Stimulated activated CD8-positive, alpha-beta memory T cell treated with anti-CD3 and anti-CD28 coated beads, Interleukin-4, amount 100 ng/mL, for 48 hours (primary cell): ENCODE measurements around the gene SEC23IP.

Experiments
- DNase-seq: peaks from one replicate; pipeline ENCODE4 v3.0.0-alpha.2; 2020

SEC23IP gene

DNA sequence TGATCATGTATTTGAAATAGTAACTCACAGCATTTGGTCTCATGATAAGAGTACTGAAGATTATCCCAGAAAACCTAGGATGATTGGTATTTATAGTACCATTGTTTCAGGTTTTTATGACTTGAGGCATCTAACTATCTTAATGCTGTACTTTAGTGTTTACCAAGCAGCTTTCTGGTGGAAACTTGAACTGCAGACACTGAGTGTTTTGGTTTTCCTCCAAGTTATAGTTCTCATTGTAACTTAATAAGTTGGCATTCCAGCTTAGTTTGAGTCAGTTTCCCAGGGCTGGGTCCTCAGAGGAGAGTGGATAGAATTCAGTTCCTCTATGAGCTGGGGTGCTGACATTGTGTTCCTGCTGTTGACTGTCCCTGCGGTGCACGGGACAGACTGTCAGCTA is 50.4 kb downstream of the SEC23IP start:
- no peak for DNase-seq

DNA sequence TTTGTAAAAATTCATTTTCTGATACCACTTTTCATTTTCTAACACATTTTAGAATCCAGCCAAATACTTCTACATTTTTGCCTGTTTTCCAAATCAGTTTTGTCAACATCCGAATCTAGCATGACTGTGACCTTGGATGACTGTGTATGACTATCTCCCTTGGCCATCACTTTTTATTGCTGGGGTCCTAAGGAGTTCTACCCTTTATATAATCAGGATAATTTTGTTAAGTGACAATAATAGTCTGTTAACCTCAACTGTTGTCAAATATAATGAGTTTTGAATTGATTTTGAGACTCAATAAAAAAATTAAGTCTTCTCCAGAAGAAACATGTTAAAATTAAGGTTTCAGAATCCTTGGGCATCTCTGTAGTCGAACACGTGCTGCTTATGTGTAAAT is 53.3 kb downstream of the SEC23IP start:
- DNase-seq: no peak

DNA sequence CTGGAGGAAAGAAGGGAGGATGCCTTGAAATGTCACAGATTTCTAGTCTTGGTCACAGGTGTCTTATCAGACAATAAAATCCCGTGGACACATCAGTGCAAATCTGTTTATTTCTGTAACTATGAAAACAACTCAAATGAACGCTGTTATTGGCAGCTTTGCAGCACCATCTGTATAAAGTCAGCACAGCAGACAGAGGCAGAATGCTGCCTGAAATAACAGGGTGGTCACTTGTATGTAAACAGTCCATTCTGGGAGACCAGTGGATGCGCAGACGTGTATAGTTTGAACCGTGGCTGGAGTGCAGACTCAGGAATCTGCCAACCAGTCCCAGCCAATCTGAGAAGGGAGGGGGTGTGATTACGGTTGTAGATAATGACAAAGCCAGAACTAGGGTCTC is 54.8 kb downstream of the SEC23IP start:
- no peak for DNase-seq

DNA sequence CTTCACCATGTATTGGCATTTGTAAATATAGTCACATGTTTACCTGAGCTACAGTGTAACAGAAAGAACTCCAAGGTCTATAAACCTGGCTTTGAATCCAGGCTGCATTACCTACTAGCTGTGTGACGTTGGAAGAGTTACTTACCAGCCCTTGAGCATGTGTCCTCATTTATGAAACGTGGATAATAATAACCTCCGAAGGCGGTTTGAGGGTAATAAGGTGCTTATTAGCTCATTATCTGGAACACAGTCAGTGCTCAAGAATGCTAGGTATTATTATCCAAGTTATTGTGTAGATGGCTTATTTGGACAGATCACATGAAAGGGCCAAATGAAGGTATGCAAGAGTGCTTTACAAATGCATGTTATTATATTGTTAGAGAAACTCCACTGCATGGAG is 64.9 kb downstream of the SEC23IP start:
- DNase-seq: no peak

DNA sequence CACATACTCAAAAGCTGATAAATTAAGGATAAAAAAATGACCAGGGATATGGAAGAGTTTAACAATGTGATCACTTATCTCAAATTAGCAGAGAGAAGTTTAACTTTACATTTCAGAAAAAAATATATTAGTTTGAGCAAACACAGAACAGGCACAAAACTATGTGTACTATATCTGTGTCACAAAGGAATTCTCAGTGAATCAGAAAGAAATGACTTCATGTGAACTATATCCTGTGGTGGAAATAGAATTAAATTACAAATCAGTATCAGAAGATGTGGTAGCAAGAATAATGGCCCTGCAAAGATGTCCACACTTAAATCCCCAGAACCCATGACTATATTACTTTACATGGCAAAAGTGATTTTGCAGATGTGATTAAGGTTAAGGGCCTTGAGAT is 70.3 kb downstream of the SEC23IP start:
- DNase-seq: no peak

DNA sequence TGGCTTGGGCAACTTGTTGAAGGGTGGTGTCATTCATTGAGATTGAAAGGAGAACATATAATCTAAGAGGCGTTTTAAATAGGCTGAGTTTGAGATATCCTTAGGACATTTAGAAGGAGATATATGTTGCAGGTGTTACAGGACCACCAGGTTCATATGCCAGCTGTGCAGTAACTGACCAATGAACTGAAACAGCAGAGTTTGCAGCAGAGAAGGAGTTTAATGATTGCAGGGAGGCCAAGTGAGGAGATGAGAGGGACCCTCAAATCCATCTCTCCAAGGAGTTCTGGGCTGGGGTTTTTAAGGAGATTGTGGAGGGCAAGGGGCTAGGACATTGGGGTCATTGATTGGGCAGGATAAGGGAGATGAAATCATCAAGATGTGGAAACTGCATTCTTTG is 74.5 kb downstream of the SEC23IP start:
- DNase-seq: no peak

DNA sequence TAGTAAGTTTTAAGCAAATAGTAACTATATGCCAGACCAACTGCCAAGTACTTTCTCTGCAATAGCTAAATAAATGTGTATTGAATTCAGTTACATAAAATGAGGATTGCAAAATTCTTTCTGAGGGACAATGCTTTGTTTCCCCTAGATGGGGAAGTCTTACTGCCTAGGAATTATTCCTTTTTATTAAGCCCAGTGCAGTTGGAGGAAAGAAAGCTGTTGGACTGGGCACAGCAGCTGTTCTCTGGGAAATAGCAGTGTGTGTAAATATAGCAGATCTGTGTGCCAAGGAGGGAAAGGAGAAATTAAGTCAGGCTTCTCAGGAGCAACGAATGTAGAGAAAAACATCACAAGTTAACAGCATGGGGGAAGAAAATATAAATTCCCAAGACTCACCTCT is 77.1 kb downstream of the SEC23IP start:
- no peak for DNase-seq

DNA sequence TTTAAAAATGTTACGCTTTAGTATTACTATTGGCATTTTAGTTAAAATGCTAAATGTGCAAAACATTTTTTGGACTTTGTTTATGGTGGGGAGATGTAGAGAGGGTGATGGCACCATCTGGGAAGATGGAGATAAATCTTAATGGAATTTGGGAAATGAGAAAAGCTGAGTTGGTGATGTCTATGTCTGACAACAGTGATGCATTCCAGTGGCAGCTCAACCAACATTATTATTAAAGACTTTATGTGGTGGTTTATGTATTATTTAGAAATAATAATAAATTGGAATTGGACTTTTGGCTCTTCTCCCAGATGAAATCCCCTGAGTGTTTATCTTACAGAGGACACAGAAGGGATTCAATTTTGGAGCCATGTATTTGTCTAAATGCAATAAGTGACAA is 77.6 kb downstream of the SEC23IP start:
- no peak for DNase-seq

DNA sequence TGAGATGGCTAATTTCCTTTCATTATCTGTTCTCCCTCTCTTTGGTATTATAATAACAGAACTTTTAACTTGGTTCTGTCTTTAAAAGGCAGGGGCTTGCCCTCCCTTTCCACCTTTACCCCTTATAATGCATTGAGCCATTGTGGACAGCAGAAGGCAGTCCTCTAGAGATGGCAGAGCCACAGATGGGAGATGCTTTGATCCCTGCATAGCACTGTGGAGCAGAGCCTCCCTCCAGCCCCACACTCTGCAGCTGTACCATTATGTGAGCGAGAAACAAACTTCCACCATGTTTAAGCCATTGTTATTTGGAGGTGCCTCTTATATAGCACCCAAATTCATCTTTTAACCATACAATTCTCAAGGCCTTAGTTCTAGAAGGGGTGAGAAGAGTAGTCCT is 78.4 kb downstream of the SEC23IP start:
- DNase-seq: no peak

DNA sequence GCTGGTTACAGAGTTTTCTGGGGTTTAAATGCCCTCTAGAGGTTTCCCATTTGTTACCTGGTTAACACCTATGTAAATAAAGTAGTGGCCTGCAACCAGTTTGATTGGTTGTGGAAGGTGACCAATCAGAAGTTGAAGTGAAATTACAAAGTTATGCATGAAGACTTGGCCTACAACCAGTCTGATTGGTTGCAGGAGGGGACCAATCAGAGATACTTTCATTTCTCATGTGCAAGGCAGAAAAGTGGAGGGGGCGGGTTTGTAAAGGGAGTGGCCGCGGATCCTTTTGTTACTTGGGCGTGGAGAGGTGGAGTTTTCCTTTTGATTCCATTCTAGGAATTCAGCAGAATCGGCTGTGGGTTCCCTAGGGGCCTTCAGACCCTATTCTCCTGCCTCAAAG is 80.8 kb downstream of the SEC23IP start:
- no peak for DNase-seq

DNA sequence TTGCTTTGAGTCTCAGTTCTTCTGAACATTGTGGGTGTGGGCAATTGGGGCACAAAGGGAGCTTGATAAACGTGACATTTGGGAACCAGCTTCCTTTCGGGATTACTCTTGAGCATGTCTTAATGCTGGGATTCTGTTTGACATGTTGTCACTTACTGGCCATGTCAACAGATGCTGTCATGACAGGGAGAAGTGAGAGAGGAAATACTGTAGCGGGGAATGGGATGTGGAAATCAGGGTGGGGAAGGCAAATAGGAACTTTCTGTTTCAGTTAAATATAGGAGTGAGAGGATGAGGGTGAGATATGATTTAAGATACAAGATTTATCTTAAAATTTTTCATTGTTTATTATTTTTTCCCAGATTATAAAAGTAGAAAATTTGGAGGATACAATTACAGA is 83.9 kb downstream of the SEC23IP start:
- no peak for DNase-seq

DNA sequence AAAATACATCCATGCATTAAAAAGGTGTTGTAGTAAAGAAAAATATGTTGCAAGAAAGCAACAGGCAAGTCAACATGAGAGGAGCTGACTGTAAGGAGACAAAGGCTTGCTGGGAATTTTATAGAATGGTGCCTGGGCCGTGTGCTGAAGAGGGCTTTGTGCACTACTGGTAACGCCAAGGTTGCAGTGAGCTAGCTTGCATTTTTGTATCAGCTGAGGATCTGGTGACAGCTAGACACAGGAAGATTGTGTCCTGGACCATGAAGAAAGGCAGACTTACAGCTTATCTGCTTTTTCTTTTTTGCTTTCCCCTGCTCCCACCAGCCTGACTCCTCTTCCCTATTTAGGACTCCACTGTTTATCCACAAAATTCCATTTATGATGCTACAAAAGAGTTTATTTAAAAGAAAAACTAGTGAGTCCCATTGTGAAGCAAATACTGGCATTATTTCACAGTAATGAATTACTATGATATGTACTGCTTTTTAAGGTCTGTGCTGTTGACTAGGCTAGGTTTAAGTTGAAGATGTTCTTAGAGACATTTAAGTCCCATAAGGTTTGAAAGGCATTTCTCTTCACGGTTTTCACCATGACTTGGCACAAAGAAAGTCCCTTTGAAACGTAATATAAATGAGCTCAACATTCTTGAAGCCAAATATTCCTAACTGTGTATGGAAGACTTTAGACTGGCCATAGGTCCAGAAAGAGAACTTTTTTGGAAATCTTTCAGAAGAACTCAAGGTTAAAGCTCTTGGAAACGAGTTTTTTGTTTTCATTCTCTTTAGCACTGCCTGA is 88.6 kb downstream of the SEC23IP start:
- no peak for DNase-seq

DNA sequence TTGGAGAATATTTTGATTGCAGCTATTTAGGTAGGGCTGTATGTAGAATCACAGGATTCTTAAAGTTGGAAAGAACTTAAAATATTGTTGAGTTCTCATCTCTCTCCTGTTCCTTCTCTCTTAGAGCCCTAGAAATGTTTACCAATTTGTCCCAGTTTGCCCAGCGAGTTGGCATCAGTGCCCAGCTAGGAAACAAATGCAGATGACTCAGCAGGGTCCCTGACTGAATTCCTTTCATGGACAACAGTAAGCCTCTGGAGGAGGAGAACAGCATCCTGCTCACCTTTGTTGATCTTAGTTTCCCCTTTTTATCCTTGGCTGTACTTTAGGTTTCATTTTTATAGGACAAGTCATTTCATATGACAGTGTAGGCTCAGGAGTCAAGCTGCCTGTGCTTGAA is 89.3 kb downstream of the SEC23IP start:
- DNase-seq: no peak

DNA sequence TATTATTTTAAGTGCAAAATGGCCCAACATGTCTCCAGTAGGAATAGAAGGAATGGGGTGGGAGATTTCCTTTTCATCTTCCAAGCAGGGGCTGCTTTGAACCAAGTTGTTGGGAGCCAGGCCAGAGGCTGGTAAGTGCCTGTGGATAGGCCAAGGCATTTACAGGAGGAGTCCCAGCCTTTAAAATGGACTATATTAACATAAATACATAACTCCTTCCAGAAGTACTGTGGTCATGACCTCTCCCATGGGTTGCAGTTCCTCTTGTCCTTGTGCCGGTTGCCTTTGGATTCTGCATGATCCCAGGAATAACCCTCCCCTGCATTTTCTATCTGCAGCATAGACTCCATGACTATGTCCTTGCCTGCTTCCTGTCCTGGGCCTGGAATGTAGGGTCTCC is 95.8 kb downstream of the SEC23IP start:
- DNase-seq: no peak

DNA sequence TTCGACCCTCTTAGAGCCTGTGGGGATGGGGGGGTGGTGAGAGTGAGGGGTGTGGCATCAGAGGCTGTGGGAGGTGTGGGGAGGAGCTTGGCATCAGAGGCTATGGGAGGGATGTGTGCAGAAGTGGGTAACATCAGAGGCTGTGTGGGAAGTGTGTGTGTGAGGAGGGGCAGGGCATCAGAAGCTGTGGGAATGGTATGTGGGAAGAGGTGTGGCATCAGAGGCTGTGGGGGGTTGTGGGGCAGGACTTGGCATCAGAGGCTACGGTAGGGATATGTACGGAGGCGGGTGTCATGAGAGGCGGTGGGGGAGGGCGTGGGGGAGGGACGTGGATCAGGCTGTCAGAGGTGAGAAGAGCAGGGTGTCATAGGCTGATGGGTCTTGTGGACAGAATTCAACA is 97.4 kb downstream of the SEC23IP start:
- DNase-seq: no peak

DNA sequence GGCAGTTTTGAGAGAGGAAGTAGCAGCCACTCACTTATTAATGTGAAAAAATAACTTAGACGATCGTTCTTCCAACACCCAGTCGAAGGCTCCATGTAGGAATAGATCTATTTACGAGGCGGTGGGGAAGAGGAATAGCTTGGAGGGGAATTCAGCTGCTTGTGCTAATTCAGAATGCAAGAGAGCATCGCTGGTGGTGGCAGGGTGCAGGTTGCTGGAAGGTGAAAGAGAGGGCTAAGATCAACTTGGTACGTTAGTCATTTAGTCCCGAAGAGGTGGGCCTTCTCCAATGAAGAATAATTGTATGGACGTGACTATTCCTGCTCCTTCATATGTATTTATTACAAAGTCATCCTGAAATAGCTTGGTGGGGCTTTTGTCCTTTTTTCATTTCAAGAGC is 98.5 kb downstream of the SEC23IP start:
- DNase-seq: no peak

DNA sequence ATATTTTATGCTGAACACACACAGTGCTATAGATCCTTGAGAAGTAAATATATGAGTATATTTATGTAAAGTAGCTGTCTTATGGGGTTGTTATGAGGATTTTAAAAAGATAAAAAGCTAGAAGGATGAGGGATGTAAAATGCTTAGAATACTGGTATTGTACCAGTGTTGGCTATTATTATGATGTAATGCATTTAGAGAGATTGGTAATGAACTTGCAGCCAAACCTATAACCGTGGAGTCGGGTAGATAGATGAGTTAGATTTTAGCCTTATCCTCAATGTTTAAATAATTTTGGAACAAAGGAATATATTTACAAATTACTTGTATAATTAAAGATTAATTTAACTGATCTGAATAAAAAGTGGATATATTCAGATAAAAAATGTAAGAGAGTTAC is 99.3 kb downstream of the SEC23IP start:
- no peak for DNase-seq
